ENCODE measurements around the gene GRIK1.
"Not testable (repeated sequence)": the region's sequence is repeated elsewhere in the genome, so short reads cannot be mapped to it uniquely, and the experiment has no call there.

Gene GRIK1

DNA sequence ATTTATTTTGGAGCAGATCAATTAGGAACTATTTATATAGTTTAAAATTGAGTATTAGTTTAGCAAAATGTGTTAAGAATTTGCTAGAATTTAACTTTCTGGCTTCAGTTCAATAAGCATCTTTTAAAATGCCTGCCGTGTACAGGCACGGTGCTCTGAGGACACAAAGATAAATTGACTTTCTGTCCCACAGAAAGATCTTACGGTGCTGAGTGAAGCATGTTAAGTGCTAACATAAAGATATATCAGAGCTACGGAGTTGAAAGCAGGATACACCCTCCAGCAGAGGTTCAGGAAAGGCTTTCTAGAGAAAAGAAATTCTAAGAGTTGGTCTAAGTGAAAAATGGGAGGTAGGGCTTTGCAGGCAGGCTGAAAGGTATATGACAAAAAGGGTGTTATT lies 305.4 kb downstream of the GRIK1 start:
- H3K4me1 Mint-ChIP-seq, result peaks cover 14% of the 10 kb centered on the region
- no peak overlapping the region for H3K27ac Mint-ChIP-seq
- H3K4me3 Mint-ChIP-seq, result no peak overlapping the region
- H3K36me3 Mint-ChIP-seq, result peaks cover 3% of the 10 kb centered on the region
- DNase-seq (ENCODE audit: low spot score in 2 of 2) (no peak), ATAC-seq (ENCODE audit: low read depth) (no peak)
- no peaks in the 10 kb centered on the region for H3K27me3 Mint-ChIP-seq
- H3K9me3 Mint-ChIP-seq, result peaks cover 4% of the 10 kb centered on the region

DNA sequence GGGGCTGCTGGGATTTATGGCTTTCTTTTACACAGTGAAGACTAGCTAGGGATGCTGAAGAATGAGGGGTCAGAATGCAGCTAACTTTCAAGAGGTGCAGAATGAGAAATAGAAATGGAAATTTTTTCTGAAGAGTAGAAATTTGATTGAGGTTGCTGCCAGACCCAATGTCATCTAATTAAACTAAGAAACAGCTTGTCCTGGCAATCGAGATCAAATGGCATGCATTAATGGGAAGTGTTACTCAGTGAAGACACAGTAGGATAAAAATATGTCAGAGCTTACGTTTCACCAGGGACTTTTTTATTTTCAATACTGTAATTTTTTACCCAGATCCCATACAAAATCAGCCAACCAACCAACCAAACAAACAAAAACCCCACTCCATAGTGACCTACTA lies 306.0 kb downstream of the GRIK1 start:
- no peaks in the 10 kb centered on the region for H3K27me3 Mint-ChIP-seq

DNA sequence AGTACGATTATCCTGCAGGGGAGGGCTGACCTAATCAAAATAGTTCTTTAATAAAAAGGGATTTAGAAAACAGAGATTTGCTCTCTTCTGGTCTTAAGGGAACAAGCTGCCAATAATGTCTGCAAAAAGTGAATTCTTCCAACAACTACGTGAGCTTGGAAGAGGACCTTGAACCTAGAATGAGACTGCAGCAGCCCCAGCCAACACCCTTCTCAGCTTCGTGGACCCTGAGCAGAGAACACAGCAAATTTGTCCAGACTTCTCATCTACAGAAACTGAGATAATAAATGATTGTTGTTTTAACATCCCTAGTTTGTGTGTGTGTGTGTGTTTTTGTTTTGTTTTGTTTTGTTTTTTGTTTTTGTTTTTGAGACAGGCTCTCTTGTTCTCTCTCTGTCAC lies 309.4 kb downstream of the GRIK1 start:
- H3K27me3 Mint-ChIP-seq, result no peaks in the 10 kb centered on the region
- no peak overlapping the region for H3K27ac Mint-ChIP-seq
- H3K4me1 Mint-ChIP-seq, result no peaks in the 10 kb centered on the region
- no peak overlapping the region for H3K4me3 Mint-ChIP-seq
- DNase-seq (ENCODE audit: low spot score in 2 of 2), result no peak
- no peaks in the 10 kb centered on the region for H3K36me3 Mint-ChIP-seq
- H3K9me3 Mint-ChIP-seq, result no peaks in the 10 kb centered on the region
- no peak for ATAC-seq (ENCODE audit: low read depth)

More for the DNA sequence above, 306.0 kb downstream of the GRIK1 start:
- peaks cover 3% of the 10 kb centered on the region for H3K36me3 Mint-ChIP-seq
- no peak overlapping the region for H3K27ac Mint-ChIP-seq
- H3K4me1 Mint-ChIP-seq, result peaks cover 8% of the 10 kb centered on the region
- DNase-seq (ENCODE audit: low spot score in 2 of 2) (no peak), ATAC-seq (ENCODE audit: low read depth) (no peak)
- H3K4me3 Mint-ChIP-seq, result no peak overlapping the region
- H3K9me3 Mint-ChIP-seq, result peaks cover 4% of the 10 kb centered on the region

DNA sequence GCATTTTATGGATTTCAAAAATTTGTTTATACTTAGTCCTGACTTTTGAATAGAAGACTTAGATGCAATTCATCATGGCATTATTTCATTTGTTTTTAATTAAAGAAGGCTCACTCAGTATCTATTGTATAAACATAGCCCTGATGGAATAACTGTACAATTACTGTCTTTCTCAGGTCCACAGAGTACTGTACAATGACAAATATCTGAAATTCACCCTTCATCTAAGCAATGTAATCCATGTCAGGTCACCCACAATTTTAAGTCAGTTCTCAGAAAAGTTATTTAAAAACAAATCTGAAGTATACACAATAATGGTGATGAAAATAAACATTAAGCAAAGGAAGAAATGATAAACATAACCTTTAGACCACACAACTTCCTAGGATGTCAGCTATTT lies 311.9 kb downstream of the GRIK1 start:
- Mint-ChIP-seq H3K9me3 (peaks cover under 1% of the 10 kb centered on the region), H3K27ac (no peak overlapping the region), H3K27me3 (no peaks in the 10 kb centered on the region), H3K4me3 (no peak overlapping the region), H3K4me1 (no peaks in the 10 kb centered on the region), H3K36me3 (peaks cover under 1% of the 10 kb centered on the region)
- ATAC-seq (ENCODE audit: low read depth), result no peak
- DNase-seq (ENCODE audit: low spot score in 2 of 2), result no peak

DNA sequence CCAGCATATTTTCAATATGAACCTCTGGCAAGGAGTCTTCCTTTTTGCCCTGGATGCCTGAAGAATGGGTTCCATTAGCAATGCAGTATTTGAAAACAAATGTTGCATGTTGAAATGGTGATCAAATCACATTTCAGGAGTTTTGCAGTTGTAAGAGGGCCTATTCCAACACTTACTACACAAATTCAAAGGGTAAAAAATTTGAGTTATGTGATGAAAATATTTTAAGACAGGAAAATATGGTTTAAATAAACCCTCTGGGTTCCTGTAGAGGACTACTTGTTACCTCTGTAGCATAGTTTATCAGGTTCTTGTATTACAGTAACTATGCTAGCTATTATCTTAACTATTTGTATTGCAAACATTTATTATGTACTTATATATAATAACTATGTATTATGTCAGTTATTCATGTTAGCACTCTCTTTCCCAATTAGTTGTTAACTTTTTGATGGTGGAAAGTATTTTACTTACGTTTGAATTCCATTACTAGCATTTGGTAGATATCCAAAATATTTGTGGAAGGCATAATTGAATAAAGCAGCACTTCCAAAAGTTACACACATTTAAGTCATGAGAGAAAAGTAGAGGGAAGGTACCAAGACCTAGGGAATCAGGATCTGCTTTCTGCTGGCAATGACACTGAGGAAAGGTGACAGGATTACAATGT lies 312.9 kb downstream of the GRIK1 start:
- Mint-ChIP-seq H3K4me3 (no peak overlapping the region), H3K9me3 (peaks cover 2% of the 10 kb centered on the region), H3K27ac (no peak overlapping the region), H3K36me3 (peaks cover 2% of the 10 kb centered on the region), H3K27me3 (no peaks in the 10 kb centered on the region), H3K4me1 (no peaks in the 10 kb centered on the region)
- ATAC-seq (ENCODE audit: low read depth) (no peak), DNase-seq (ENCODE audit: low spot score in 2 of 2) (no peak)

DNA sequence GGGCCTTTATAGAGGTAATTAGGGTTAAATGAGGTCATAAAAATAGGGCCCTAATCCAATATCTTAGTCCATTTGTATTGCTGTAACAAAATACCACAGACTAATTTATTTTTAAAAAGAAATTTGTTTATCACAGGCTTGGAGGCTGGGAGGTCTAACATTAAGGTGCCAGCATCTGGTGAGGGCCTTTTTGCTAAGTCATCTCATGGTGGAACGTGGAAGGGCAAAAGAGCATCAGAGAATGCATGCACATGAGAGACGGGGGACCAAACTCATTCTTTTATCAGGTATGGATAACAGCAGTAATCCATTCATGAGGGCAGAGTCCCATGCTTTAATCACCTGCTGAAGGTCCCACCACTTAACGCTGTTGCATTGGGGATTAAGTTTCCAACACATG lies 313.8 kb downstream of the GRIK1 start:
- no peaks in the 10 kb centered on the region for H3K27me3 Mint-ChIP-seq
- peaks cover 2% of the 10 kb centered on the region for H3K36me3 Mint-ChIP-seq
- H3K4me3 Mint-ChIP-seq, result no peak overlapping the region
- DNase-seq (ENCODE audit: low spot score in 2 of 2) (no peak), ATAC-seq (ENCODE audit: low read depth) (no peak)
- no peaks in the 10 kb centered on the region for H3K4me1 Mint-ChIP-seq
- peaks cover 2% of the 10 kb centered on the region for H3K9me3 Mint-ChIP-seq
- H3K27ac Mint-ChIP-seq, result no peak overlapping the region

DNA sequence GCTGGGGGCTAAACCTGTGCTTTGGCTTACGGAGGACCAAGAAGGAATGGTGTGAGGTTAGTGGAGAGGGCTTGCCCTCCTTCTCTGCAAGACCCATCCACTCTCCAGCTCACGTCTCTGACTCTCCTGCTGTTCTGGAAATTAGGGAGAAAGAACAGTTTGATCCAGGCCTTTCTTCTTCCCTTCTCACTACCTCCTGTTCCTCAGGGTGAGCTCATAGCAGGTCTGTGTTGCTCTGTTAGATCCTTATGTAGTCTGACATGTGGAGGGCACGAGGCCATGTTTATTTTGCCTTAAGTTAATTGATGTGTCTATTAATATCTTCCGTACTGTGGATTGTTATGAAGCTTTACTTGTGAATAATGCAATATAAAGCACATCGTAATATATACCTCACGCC lies 315.0 kb downstream of the GRIK1 start:
- peaks cover 2% of the 10 kb centered on the region for H3K9me3 Mint-ChIP-seq
- no peaks in the 10 kb centered on the region for H3K27me3 Mint-ChIP-seq
- H3K4me1 Mint-ChIP-seq, result no peaks in the 10 kb centered on the region
- no peak overlapping the region for H3K4me3 Mint-ChIP-seq
- no peak overlapping the region for H3K27ac Mint-ChIP-seq
- DNase-seq (ENCODE audit: low spot score in 2 of 2), result no peak
- H3K36me3 Mint-ChIP-seq, result peaks cover 2% of the 10 kb centered on the region
- no peak for ATAC-seq (ENCODE audit: low read depth)

DNA sequence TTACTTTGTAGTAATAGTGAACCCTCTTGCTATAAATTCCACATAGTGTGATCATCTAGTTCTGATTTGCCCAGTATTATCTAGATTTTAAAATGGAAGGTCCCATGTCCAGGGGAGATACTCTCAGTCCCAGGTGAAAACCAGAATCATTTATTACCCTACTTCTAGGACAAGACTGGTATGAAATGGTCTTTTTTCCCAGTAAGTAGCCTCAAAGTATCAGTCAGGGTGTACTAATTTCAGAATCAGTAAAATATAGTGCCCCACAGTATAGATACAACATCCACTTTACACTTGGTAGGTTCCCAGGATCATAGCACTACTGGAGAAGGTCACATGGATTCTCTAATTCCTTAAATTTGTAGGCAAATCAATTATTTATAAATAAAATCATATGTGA lies 318.3 kb downstream of the GRIK1 start:
- peaks cover 2% of the 10 kb centered on the region for H3K36me3 Mint-ChIP-seq
- DNase-seq (ENCODE audit: low spot score in 2 of 2), result no peak
- no peak for ATAC-seq (ENCODE audit: low read depth)
- H3K4me1 Mint-ChIP-seq, result no peaks in the 10 kb centered on the region
- H3K9me3 Mint-ChIP-seq, result peaks cover 4% of the 10 kb centered on the region
- H3K27ac Mint-ChIP-seq, result no peak overlapping the region
- no peaks in the 10 kb centered on the region for H3K27me3 Mint-ChIP-seq
- H3K4me3 Mint-ChIP-seq, result no peak overlapping the region

DNA sequence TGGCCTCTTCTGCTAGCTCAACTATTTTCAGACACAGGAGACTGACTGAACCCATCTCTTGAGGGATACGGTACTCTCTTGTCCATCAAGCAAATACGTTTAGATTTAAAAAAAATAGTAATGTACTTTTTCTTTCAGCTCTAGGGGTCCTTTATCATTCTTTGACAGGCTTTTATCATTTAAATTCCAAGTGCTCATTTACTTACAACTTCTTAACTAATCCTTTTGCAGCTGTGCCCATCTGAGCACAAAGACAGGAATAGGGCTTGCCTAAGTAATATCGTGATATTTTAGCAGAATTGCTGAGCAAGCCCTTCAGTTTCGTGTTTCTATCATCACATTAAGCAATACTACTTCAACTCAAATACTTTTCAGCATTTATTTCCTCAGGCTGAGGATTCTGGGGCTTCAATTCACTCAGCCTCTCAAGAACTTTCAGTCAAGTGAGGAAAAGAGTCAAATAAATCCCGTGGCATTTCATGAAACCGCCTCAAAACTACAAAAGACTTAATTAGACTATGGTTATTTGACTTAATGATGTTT lies 323.5 kb downstream of the GRIK1 start:
- no peaks in the 10 kb centered on the region for H3K36me3 Mint-ChIP-seq
- H3K9me3 Mint-ChIP-seq, result peaks cover 1% of the 10 kb centered on the region
- H3K27me3 Mint-ChIP-seq, result no peaks in the 10 kb centered on the region
- DNase-seq (ENCODE audit: low spot score in 2 of 2) (no peak), ATAC-seq (ENCODE audit: low read depth) (no peak)
- H3K27ac Mint-ChIP-seq, result no peak overlapping the region
- no peaks in the 10 kb centered on the region for H3K4me1 Mint-ChIP-seq
- no peak overlapping the region for H3K4me3 Mint-ChIP-seq

DNA sequence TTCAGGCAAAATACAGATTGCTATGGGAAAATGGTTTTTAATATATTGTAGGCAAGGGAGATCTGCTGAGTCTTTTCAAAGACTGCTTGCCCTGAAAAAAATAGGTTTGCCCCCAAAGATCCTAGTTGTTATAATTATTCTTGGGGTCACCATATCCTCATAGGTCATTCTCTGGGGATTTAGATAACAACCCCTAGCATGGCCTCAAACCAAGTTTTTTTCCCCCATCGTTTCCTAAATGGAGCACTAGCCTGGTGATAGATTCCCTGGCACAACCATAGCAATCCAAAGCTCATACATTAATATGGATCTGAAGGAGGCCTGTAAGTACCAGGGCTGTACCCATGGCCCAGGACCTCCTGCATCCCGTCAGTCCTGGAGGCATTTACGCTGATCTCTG lies 325.9 kb downstream of the GRIK1 start:
- H3K4me1 Mint-ChIP-seq, result no peaks in the 10 kb centered on the region
- H3K27ac Mint-ChIP-seq, result no peak overlapping the region
- ATAC-seq (ENCODE audit: low read depth) (no peak), DNase-seq (ENCODE audit: low spot score in 2 of 2) (no peak)
- H3K27me3 Mint-ChIP-seq, result no peaks in the 10 kb centered on the region
- H3K36me3 Mint-ChIP-seq, result no peaks in the 10 kb centered on the region
- peaks cover 1% of the 10 kb centered on the region for H3K9me3 Mint-ChIP-seq
- H3K4me3 Mint-ChIP-seq, result no peak overlapping the region

DNA sequence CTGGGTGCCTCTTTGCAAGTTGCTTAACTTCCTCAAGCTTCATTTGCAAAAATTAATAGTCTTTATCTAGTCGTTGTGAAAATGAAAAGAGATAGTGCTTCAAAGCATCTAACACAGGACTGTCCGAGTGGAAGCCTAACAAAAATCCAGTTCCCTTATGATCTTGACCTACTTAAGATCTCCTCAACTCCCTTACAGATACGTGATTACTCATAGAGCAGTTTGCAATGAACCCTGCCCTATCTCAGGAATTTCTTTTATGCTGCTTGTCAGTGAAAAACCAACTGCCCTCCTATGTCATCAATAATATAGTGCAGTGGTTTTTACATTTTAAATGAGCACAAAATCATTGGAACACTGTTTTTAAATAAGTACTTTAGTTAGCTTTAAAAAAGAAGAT lies 326.8 kb downstream of the GRIK1 start:
- H3K4me1 Mint-ChIP-seq, result no peaks in the 10 kb centered on the region
- H3K27ac Mint-ChIP-seq, result no peak overlapping the region
- H3K4me3 Mint-ChIP-seq, result no peak overlapping the region
- H3K36me3 Mint-ChIP-seq, result no peaks in the 10 kb centered on the region
- no peaks in the 10 kb centered on the region for H3K27me3 Mint-ChIP-seq
- DNase-seq (ENCODE audit: low spot score in 2 of 2), result no peak
- ATAC-seq (ENCODE audit: low read depth), result no peak
- H3K9me3 Mint-ChIP-seq, result no peaks in the 10 kb centered on the region

DNA sequence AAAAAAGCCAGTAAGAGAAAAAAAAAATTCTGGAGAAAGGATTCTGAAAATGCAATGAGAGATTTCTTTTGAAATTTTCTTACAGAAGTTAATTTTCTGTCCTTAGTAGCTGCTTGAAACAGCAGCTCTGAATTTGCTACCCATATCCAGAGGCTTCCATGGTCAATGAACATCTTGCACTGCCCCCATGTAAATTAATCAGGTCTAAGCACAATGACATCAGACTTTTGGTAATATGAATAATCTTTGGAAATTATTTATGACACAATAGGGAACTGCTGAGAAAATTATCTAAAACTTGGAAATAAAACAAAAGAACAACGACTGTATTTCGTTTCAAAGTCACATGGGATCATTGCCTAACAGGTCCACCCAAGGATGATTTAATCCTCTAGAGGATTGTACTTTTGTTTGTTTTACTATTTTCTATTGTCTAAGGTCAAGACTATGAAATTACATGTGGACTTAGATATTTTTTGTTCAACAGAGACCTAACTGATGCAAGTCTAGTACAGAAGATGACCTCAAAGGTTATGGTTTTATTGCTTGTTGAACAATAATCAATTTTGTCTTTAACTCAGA lies 328.9 kb downstream of the GRIK1 start:
- H3K27me3 Mint-ChIP-seq, result no peaks in the 10 kb centered on the region

DNA sequence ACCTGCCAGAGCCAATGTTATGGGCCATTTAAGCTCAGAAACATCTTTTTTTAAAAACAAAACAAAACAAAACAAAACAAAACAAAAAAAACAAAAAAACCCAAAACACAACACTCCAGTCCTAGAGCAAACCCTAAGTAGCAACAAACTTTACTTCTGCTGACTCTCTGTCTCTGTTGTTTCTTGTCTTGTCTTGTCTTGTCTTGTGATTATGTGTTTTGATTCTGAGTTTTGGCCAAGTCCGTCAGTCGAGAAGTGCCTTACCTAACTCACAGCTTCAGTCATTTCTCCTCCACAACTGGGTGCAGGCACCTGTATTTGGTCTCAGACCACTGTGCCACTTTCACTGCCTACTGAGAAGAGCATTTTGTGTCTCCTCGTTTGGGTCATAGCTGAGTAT lies 333.2 kb downstream of the GRIK1 start:
- no peak for DNase-seq (ENCODE audit: low spot score in 2 of 2)
- H3K36me3 Mint-ChIP-seq, result peaks cover 3% of the 10 kb centered on the region
- no peaks in the 10 kb centered on the region for H3K27me3 Mint-ChIP-seq
- H3K27ac Mint-ChIP-seq, result no peak overlapping the region
- H3K9me3 Mint-ChIP-seq, result peaks cover 2% of the 10 kb centered on the region
- no peaks in the 10 kb centered on the region for H3K4me1 Mint-ChIP-seq
- H3K4me3 Mint-ChIP-seq, result no peak overlapping the region
- no peak for ATAC-seq (ENCODE audit: low read depth)

More for the DNA sequence above, 328.9 kb downstream of the GRIK1 start:
- DNase-seq (ENCODE audit: low spot score in 2 of 2) (no peak), ATAC-seq (ENCODE audit: low read depth) (no peak)
- no peak overlapping the region for H3K4me3 Mint-ChIP-seq
- no peaks in the 10 kb centered on the region for H3K36me3 Mint-ChIP-seq
- H3K27ac Mint-ChIP-seq, result no peak overlapping the region
- H3K9me3 Mint-ChIP-seq, result no peaks in the 10 kb centered on the region
- no peaks in the 10 kb centered on the region for H3K4me1 Mint-ChIP-seq

DNA sequence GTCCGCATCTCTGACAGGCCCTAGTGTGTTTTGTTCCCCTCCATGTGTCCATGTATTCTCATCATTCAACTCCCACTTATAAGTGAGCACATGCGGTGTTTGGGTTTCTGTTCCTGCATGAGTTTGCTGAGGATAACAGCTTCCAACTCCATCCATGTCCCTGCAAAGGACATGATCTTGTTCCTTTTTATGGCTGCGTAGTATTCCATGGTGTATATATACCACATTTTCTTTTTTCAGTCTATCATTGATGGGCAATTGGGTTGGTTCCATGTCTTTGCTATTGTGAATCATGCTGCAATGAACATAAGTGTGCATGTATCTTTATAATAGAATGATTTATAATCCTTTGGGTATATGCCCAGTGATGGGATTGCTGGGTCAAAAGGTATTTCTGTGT lies 334.6 kb downstream of the GRIK1 start:
- H3K27me3 Mint-ChIP-seq; H3K4me1 Mint-ChIP-seq; H3K4me3 Mint-ChIP-seq; ATAC-seq (ENCODE audit: low read depth); H3K27ac Mint-ChIP-seq; H3K9me3 Mint-ChIP-seq; H3K36me3 Mint-ChIP-seq; DNase-seq (ENCODE audit: low spot score in 2 of 2): not testable (repeated sequence)

DNA sequence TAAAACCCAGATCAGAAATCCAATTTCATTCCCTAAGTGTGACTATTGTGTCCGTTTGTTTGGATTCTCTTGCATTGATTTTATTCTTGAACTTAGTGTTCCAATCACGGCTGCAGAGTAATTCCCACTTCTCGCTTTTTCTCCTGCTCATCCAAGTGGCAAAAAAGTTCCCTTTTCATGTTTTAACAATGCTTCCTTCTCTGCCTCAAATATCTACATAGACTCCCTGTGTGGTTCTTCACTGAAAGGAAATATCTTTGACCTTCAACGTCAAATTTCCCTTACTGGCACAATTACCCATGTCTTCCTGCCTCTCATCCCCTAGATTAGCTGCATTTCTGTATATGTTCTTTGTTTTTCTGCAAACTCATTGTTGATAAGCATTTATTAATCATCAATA lies 335.7 kb downstream of the GRIK1 start:
- no peak overlapping the region for H3K4me3 Mint-ChIP-seq
- ATAC-seq (ENCODE audit: low read depth), result no peak
- H3K4me1 Mint-ChIP-seq, result no peaks in the 10 kb centered on the region
- no peak overlapping the region for H3K27ac Mint-ChIP-seq
- no peaks in the 10 kb centered on the region for H3K27me3 Mint-ChIP-seq
- H3K9me3 Mint-ChIP-seq, result peaks cover 2% of the 10 kb centered on the region
- H3K36me3 Mint-ChIP-seq, result peaks cover 3% of the 10 kb centered on the region
- DNase-seq (ENCODE audit: low spot score in 2 of 2), result no peak

Data from memory B cell (primary cell).